DMS114 treated with DMSO at 0.1 percent for 48 hours (cell line): Measurements from ENCODE around the gene PTPN18.

Experiments used
- DNase-seq: peaks from one replicate; lab custom pipeline; 2025; ENCODE audit not compliant: unreplicated experiment; lab: John Stamatoyannopoulos, UW

Gene PTPN18

DNA sequence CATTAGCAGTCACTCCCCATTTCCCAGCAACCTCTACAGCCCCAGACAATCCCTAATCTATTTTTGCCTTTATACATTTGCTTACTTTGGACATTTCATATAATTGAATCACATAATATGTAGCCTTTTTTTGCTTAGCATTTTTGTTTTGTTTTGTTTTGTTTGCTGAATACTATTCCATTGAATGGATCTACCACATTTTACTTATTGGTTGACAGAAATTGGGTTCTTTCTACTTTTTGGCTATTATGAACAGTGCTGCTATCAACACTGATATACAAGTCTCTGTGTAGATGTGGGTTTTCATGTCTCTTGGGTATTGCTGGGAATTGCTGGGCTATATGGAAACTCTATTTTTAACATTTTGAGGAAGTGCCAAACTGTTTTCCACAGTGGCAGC is 7.6 kb downstream of the PTPN18 start:
- DNase-seq: no peak

DNA sequence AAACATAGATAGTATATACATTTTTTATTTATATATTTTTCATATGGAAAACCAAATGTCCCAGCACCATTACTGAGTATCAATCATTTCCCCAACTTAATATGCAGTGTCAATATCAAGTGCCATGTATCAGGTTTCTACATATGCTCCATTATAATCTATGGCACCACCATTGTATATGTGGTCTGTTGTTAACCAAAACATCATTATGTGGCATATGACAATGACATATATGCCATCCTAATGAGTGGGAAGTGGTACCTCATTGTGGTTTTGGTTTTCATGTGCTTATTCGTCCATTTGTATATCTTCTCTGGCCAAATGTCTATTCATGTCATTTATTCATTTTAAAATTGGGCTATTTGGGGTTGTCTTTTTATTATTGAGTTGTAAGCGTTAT is 9.2 kb downstream of the PTPN18 start:
- no peak for DNase-seq

DNA sequence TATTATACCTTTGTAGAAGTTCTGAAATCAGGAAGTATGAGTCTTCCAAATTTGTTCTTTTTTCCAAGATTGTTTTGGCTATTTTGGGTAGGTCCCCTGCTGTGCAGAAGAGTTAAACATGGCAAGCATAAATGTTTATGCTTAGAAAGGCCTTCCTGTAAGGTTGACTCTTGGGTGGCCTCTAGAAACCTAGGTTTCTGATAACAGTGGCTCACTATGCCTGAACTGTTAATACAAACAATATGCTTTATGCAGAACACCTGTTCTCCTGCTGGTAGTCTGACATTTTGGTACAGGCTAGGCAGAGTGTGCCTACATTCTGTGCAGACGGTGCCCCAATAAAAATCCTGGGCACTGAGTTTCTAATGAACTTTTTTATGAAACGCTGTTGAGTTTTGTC is 10.1 kb downstream of the PTPN18 start:
- no peak for DNase-seq

DNA sequence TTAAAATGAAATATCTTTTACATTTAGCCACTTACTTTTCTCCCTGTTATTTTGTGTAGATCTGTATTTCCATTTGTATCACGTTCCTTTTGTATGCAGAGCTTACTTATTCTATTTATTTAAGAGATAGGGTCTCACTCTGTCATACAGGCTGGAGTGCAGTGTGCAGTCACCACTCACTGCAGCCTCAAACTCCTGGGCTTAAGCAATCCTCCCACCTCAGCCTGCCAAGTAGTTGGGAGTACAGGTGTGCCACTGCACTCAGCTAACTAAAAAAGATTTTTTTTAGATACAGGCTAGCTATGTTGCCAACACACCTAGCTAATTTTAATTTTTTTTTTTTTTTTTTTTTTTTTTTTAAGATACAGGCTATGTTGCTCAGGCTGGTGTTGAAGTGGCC is 10.9 kb downstream of the PTPN18 start:
- no peak for DNase-seq

DNA sequence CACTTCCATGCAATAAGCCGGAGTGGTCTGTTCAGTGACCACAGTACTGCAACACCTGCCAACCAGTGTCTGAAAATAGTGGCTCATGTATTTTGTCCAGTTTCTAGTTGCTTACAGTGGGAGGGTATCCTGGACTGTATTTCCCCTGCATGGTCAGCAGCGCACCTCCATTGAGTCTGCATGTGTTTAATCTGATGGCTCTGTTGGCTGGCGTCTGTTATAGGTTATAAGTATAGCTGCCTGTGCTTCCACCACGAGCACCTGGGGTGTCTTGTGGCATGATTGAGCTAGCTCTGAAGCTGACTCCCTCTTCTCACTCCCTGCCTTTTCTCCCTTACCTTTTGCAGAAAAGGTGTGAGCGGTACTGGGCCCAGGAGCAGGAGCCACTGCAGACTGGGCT is 12.9 kb downstream of the PTPN18 start:
- no peak for DNase-seq

DNA sequence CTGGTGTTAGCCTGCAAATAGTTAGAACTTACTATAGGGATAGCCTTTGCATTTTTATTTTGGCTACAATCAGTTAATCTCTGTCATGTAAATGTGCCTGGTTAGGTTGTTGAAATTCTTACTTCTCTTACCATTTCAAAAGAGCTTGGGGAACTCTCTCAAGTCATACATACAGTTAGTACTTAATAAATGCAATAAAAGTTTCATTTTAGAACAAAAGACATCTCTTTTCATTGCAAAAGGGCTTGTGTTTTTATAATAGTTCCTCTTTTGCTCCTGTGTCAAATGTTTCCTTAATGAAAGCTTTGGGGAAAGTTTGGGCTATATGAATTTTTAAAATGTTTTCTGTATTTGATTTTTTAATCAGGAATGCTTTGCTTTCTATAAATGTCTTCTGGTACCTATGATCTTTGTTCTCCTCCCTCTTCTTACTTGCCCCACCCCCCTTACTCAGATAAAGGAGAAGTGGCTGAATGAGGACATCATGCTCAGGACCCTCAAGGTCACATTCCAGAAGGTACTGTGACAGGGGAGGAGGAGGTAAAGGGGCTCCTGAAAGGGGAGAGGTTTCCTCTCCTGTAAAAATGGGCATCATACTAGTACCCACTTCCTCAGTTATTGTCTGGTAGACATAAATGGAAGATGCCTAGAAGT is 13.6 kb downstream of the PTPN18 start:
- DNase-seq: no peak

DNA sequence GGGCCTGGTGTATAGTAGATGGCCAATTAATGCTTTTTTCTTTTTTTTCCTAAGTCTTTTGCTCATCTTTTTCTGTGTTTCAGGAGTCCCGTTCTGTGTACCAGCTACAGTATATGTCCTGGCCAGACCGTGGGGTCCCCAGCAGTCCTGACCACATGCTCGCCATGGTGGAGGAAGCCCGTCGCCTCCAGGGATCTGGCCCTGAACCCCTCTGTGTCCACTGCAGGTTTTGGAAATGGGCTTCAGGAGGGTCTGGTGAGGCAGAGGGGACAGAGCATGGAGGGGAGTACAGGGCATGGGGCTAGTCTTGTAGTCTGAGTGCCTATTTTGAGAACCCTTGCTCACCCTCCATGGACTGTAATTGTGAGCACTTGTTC is 14.1 kb downstream of the PTPN18 start:
- DNase-seq: no peak

DNA sequence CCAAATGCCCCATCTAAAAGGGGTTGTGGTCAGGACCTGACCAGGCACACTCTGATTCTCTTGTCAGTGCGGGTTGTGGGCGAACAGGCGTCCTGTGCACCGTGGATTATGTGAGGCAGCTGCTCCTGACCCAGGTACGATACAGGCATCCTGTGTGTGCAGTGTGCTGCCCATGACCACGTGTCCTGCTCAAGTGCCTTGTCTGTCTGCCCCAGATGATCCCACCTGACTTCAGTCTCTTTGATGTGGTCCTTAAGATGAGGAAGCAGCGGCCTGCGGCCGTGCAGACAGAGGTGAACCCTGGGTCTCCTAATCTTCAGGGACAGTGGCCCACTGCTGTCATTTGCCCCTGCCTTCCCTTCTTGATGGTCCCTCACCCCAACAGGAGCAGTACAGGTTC is 14.6 kb downstream of the PTPN18 start:
- DNase-seq: no peak

DNA sequence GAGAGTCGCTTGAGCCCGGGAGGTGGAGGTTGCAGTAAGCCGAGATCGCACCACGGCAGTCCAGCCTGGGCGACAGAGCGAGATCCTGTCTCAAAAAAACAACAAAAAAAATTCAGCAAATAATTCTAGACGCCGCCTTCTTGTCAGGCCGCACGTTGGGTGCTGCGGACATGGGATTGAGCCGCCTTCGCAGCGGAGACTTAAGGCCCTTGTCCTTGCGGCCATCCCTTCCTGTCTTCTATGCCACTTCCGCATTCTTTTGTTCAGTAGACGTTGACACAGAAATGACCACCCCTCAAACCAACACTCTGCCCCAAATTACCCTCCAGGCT is 15.8 kb downstream of the PTPN18 start:
- DNase-seq: peak; percentile 14

DNA sequence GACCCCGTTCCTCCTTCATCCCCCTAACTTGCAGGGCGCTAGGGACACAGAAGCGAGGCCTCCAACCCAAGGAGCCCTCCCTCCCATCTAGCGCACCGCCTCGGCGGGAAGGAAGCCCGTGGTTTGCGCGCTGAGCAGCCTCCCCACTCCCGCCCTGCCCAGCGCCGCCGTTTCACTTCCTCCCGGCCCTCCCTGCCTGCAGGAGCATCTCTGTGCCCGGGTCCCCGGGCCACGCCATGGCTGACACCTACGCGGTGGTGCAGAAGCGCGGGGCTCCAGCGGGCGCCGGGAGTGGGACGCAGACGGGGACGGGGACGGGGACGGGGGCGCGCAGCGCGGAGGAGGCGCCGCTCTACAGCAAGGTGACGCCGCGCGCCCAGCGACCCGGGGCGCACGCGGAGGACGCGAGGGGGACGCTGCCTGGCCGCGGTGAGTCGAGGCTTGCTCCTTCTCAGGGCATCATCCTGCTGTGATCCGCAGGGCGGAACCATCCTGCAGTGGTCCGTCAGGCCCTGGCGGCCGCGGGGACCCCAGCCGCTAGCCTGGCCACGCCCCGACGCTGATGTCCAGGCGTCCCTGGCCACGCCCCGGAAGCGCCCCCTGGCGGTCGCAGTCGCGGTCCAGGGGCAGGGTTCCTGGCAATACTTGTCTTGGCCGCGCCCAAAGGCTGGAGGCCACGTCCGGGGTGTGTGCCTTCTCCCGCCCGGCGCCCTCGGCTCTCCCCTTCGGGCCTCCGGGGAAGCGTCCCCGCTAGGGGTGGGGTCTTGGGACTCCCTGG is 16.4 kb downstream of the PTPN18 start:
- peak; percentile 40 for DNase-seq

DNA sequence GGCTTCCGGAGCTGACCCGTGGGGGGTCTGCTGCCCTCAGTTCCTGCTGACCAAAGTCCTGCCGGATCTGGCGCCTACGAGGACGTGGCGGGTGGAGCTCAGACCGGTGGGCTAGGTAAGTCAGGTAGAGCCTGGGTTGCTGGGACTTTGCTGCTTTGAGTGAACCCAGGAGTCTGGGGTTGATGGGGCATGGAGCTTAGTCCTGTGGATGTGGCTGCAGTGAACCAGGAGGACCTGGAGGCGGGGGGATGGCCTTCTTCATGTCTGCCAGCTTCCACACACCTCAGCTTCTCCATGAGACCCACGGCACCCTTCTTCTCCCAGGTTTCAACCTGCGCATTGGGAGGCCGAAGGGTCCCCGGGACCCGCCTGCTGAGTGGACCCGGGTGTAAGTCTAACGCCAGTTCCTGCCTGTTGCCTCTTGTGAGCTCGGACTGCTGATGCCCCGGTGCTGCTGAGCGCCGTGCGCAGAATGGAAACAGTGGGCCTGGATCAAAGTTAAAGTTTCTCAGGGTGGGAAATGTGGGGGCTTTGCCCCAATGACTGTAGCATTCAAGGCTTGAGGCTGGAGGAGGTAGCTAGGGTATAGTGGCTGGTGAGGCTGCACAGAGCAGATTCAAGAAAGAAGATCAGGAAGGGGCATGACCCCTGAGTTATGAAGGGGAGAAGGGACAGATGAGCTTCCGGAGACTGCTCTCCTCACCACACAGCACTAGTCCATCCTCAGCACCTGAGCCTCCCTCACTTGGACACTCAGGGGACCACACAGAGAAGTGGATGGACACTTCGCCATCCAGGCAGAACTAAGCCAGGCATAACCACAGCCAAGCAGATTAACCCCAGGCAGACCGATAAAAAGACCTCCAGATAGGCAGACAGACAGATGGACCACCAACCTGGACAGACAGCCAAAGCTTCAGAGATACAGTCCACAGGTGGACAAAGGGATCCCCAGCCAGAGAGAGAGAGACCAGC is 17.3 kb downstream of the PTPN18 start:
- no peak for DNase-seq

DNA sequence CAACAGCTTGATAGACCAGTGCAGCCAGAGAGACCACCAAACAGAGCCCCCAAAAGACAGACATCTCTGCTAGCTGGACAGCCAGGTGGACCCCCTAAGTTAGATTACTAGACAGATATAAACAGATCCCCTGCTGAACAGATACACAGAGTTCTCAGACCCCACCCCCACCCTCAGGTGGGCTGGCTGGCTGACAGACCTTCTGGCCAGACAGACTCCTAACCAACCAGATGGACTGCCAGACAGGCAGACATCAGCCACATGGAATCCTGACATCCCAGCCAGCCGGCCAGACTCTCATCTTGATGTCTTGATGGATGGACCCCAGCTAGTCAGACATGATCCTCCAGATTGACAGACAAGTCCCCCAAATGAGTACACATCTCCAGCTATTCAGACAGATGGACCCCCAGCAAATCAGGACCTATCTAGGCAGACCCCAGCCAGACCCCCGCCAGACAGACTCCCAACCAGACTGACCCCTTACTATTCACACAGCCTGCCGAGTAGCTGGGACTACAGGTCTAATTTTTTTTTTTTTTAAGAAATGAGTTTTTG is 18.0 kb downstream of the PTPN18 start:
- no peak for DNase-seq

DNA sequence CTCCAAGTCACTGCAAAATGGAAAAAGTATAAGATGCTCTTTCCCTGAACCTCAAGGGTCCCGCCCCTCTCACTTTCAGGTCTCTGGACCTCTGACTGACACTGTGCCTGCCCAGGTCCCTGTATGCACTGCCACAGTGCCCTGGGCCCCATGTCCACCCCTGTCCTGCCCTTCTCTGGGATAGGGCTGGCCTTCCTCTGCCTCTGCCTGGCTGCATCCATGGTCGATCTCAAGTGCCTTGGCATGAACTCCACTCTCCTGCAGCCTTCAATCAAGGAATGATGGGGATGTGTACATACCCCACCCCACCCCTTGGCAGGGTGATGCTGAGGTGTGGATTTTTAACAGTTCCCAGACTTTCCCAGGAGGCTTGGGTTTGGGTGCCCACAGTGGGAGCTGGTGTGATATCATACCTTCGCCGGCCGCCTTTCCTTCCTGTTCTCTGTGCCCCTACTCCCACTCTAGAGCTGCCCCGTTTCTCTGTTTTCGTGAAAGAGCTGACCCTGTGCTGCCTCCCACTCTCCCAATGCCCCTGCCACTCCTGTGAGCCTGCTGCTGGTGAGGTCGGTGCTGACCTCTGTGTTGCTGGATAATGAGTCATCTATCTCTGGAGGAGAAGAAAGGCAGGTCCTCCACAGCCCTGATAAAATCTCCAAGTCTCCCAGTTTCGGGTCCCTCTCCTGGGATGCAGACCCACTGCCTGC is 18.9 kb downstream of the PTPN18 start:
- DNase-seq: no peak

DNA sequence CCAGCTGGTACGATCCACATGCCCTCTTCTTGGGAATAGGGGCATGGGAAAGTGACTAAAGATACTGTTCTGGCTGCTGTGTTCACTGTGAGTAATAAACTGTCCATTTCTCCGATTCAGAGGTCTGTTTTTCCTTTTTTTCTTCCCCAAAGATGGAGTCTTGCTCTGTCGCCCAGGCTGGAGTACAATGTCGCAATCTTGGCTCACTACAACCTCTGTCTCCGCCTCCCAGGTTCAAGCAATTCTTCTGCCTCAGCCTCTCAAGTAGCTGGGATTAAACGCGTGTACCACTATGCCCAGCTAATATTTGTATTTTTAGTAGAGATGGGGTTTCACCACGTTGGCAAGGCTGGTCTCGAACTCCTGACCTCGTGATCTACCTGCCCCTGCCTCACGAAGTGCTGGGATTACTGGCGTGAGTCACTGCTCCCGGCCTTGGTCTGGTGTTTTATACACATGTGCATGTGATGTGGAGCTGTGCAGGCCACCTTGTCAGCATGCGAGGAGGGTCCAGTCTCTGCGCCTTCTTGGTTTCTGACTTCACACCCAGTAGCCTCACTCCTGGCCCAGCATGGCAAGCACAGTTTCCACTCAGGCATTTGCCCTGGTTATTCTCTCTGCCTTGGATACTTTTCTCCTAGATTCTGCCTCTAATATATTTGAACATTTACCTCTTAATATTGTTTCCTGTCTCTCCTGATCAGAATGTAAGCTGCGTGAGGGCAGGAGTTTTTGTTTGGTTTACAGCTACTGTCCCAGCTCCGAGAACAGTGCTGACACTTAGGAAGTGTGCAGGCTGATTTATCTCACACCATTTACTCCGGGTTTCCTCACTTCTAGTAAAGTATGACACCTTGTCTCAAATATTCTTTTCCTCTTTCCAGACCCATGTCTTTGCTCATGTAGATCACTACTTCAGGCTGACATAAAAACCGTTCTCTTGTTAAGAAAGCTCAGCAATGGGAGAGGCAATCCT is 19.7 kb downstream of the PTPN18 start:
- DNase-seq: no peak

DNA sequence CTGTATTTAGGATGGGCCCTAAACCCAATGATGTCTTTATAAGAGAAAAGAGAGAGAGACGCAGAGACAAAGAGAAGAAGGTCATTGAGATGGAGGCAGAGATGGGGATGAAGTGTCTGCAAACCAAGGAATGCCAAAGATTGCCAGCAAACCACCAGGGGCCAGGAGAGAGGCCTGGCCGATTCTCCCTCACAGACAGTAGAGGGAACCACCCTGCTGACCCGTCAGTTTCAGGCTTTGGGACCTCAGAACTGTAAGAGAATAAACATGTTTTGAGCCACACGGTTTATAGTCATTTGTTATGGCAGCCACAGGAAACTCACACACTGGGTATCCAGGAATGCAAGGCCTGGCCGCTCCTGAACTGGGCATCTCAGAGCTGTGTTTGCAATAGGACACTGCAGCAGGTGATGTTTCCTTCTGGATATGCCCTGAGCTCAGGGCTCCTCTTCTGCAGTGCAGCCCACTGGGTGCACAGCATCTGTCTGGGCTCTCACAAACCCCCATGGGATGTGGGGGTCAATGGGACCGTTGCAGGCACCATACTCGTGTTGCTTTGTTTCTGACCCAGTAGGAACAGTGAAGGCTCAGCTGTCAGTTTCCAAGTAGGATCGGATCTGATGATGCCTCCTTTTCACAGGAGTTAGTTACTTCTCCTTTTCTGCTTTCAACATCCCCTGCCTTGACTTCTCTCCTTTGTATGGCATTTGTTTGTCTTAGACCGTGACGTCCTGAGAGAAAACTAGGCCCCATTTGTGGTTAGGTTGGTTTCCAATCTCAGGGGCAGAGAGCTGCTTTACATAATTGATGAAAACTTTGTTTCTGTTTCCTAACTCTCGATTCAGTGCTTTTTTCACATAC is 20.8 kb downstream of the PTPN18 start:
- no peak for DNase-seq

DNA sequence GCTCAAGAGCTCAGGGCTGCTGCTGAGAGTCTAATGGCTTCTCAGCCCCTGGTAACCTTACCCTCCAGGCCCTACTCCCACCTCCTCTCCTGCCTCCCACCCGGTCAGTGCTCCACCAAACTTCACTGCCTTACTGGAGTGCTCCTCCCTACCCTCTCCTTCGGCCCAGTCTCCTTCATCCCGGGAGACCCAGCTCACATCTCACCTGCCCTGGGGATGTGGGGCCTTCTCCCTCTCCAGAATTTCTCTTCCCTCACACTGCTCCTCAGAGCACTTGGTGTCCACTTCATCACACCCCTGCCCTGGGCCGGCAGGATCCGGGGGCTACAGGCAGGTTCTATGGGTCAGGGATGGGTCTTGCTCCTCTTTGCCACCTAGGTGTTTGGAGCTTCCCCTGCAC is 21.6 kb downstream of the PTPN18 start:
- no peak for DNase-seq

DNA sequence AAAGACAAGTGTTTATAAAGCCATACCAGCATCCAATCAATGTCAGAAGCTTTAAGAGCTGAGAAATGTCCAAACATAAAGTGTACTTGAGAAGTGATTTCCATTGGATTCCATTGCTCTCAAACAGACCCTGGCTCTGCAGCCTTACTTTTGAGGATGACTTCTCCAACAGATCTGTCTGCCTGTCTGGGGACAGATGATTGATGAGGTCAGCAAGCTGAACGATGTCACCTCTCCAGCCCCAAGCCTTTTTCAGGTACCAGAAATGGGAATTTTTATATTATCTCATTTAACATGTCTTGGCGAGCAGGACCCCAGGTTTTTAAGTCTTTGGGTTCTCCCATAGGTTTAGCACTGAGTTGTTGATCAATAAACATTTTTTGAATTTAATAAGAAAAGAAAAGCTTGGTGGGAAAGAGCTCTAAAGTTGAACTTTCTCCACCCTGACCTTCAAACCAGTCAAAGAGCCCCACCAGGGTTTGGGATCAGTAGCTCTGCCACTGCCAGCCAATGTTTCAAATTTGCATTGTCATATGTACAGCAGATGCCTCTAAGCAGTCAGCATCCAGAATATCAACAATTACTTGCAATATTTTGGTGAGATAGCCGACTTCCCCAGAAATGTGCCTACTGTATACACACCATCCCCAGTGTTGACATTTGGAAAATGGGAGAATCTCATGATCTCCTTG is 22.5 kb downstream of the PTPN18 start:
- DNase-seq: no peak

DNA sequence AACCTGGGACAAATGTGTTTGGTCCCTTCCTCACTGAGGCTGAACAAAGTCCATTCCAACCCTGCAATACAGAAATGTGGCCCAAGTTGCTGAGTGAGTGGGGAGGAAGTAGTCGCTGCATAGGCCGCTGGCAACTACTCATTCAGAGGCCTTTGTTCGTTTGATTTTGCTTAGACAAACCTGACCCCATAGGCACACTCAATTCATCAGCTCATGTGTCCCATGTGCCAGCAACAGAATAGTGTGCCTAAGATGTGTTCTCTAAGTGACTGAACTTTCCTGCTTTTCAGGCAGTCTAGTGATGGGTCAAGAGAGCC is 23.0 kb downstream of the PTPN18 start:
- no peak for DNase-seq
